ENCODE results near the gene USP48. TPM values are rescaled to one million over a fixed set of nuclear protein-coding genes. Genes with fewer than 3 reads are reported as not detected.

The USP48 gene
- total and polyA plus RNA-seq, 10 of the 15 experiments (the other 5 are each of a cell fraction or from before 2014, with no cell fraction given): 21.2 to 115 (median 75.5) TPM

- BruUV-seq (replicated peaks): TSS peak; percentile 90
- DNase-seq (ENCODE audit: low read depth, low spot score) (peak; percentile 74), FAIRE-seq (no peak), ATAC-seq (peak; percentile 29)
- Histone ChIP-seq H3K4me1 (ENCODE audit: control insufficient read depth, insufficient read depth, low read length) (0 out of 2 replicates have a peak, but pooled peaks cover 4% of the 10 kb centered on the region), H3K9ac (ENCODE audit: control insufficient read depth, insufficient read depth, low read length) (peak overlapping the region; percentile 100), H3K27me3 (replicated peaks in 1 of 2; ENCODE audit: control insufficient read depth in 2 of 2, insufficient read depth in 2 of 2, low read length in 1 of 2) (no peaks in the 10 kb centered on the region), H3K79me2 (ENCODE audit: control insufficient read depth, insufficient read depth, low read length) (peaks cover 57% of the 10 kb centered on the region), H2AFZ (ENCODE audit: control insufficient read depth, low read depth, low read length) (peak overlapping the region; percentile 16; the same call in 1 of the 2 replicates), H3K4me3 (peak overlapping the region; percentile 73), H3K27ac (ENCODE audit: control insufficient read depth, insufficient read depth) (peak overlapping the region; percentile 100), H3K4me2 (ENCODE audit: control insufficient read depth, insufficient read depth) (peak overlapping the region; percentile 29; the same call in 1 of the 2 replicates), H3K36me3 (ENCODE audit: control insufficient read depth in 2 of 2, insufficient read depth in 2 of 2, low read length in 1 of 2) (no peaks in the 10 kb centered on the region), H3K9me3 (replicated peaks; ENCODE audit: control insufficient read depth, insufficient read depth, low read length) (no peaks in the 10 kb centered on the region; the same call in 1 of the 3 replicates), H4K20me1 (ENCODE audit: control insufficient read depth, insufficient read depth) (no peaks in the 10 kb centered on the region)
- CTCF ChIA-PET: interaction anchor here (0.7 to 3.4 kb wide), 26 partner anchors 9 to 243 kb away, joined by 3 to 50 read pairs (median 4); partner anchors contain the start of gene RAP1GAP
- POLR2A ChIA-PET: interaction anchor here (0.6 to 4.2 kb wide), 20 partner anchors 9 to 484 kb away, joined by 3 to 107 read pairs (median 4); no protein-coding TSS in a partner anchor
- SMC1A ChIA-PET (ENCODE audit: uncharacterized antibody, unreplicated experiment): interaction anchor here (0.6 to 5.3 kb wide), 21 partner anchors 9 to 243 kb away, joined by 3 to 121 read pairs (median 5); no protein-coding TSS in a partner anchor
- in situ Hi-C loops (cut with MboI): loop anchor here (25.0 kb wide), 1 partner anchor 1805 kb away; no protein-coding TSS in a partner anchor
- RAD21 ChIA-PET (ENCODE audit: unreplicated experiment): interaction anchor here (0.9 to 4.0 kb wide), 23 partner anchors 9 to 437 kb away, joined by 3 to 100 read pairs (median 4); partner anchors contain the start of gene CDC42
- intact Hi-C loops (cut with micrococcal nuclease; ENCODE audit: unreplicated experiment): loop anchor here (5.0 to 10.0 kb wide), 2 partner anchors 80 to 182 kb away; no protein-coding TSS in a partner anchor
- under 1% methylated on average over 36 of the region's 37 CpGs for WGBS (ENCODE audit: insufficient coverage, insufficient replicate concordance, low lambda C conversion rate, missing lambda C conversion rate)
- TF ChIP-seq, protein P1, sequence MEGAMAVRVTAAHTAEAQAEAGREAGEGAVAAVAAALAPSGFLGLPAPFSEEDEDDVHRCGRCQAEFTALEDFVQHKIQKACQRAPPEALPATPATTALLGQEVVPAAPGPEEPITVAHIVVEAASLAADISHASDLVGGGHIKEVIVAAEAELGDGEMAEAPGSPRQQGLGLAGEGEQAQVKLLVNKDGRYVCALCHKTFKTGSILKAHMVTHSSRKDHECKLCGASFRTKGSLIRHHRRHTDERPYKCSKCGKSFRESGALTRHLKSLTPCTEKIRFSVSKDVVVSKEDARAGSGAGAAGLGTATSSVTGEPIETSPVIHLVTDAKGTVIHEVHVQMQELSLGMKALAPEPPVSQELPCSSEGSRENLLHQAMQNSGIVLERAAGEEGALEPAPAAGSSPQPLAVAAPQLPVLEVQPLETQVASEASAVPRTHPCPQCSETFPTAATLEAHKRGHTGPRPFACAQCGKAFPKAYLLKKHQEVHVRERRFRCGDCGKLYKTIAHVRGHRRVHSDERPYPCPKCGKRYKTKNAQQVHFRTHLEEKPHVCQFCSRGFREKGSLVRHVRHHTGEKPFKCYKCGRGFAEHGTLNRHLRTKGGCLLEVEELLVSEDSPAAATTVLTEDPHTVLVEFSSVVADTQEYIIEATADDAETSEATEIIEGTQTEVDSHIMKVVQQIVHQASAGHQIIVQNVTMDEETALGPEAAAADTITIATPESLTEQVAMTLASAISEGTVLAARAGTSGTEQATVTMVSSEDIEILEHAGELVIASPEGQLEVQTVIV (IDR thresholded peaks at IDR 0.05; ENCODE audit: borderline replicate concordance, partially characterized antibody): no peak
- TF ChIP-seq ZNF217 (IDR thresholded peaks at IDR 0.05) (no peak), NR2C2 (IDR thresholded peaks at IDR 0.05; ENCODE audit: borderline replicate concordance, control insufficient read depth, insufficient read length, low read depth) (no peak), TCF12 (IDR thresholded peaks at IDR 0.05; ENCODE audit: low read depth, low read length) (no peak), NRF1 (conservative IDR thresholded peaks at IDR 0.05; ENCODE audit: low read depth, low read length) (no peak), BHLHE40 (IDR thresholded peaks at IDR 0.05; ENCODE audit: borderline replicate concordance in 1 of 2, low read depth in 2 of 2, low read length in 1 of 2) (no peak), EP300 (IDR thresholded peaks at IDR 0.05; ENCODE audit: borderline replicate concordance in 1 of 2, control insufficient read depth in 1 of 2, low read depth in 2 of 2, low read length in 2 of 2) (peak in 1 of 2 experiments; percentile 62; a peak in 2 of 4 replicates), TCF3 (IDR thresholded peaks at IDR 0.05; ENCODE audit: borderline replicate concordance, insufficient read depth, low read depth, low read length) (no peak), SP1 (IDR thresholded peaks at IDR 0.05; ENCODE audit: low read depth, low read length) (no peak), IRF5 (IDR thresholded peaks at IDR 0.05; ENCODE audit: borderline replicate concordance) (no peak), STAT1 (conservative IDR thresholded peaks at IDR 0.05) (no peak), YBX1 (IDR thresholded peaks at IDR 0.05) (no peak), NBN (IDR thresholded peaks at IDR 0.05) (peak; percentile 85; the same call in 1 of the 2 replicates), RELA (IDR thresholded peaks at IDR 0.05; ENCODE audit: borderline replicate concordance, partially characterized antibody) (no peak), MTA3 (IDR thresholded peaks at IDR 0.05; ENCODE audit: borderline replicate concordance, low read length) (0 out of 2 replicates have a peak, but pooled peaks have one; percentile 40), CBFB (IDR thresholded peaks at IDR 0.05; ENCODE audit: low read depth) (peak; percentile 64; the same call in 1 of the 2 replicates)
- TF ChIP-seq, protein P2, sequence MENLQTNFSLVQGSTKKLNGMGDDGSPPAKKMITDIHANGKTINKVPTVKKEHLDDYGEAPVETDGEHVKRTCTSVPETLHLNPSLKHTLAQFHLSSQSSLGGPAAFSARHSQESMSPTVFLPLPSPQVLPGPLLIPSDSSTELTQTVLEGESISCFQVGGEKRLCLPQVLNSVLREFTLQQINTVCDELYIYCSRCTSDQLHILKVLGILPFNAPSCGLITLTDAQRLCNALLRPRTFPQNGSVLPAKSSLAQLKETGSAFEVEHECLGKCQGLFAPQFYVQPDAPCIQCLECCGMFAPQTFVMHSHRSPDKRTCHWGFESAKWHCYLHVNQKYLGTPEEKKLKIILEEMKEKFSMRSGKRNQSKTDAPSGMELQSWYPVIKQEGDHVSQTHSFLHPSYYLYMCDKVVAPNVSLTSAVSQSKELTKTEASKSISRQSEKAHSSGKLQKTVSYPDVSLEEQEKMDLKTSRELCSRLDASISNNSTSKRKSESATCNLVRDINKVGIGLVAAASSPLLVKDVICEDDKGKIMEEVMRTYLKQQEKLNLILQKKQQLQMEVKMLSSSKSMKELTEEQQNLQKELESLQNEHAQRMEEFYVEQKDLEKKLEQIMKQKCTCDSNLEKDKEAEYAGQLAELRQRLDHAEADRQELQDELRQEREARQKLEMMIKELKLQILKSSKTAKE (IDR thresholded peaks at IDR 0.05; ENCODE audit: low read depth, poor library complexity, severe bottlenecking): peak; percentile 70
Observed at GRCh38 chr1:21782349-21782867, 541 bp downstream of the USP48 start.

Data from GM12878 (cell line).